H1 (cell line): Measurements from ENCODE around the gene PRICKLE2. TPM values are rescaled to one million over a fixed set of nuclear protein-coding genes. Genes with fewer than 3 reads are reported as not detected.

Experiments
- CTCF ChIA-PET: fragments of 300-600 bp; sonication (Branson Sonifier 250); formaldehyde crosslinking; loops from one replicate; lab custom pipeline; 2021; ENCODE audit not compliant: partially characterized antibody; lab: Charles Lee
- POLR2A ChIA-PET: fragments of 300-600 bp; sonication (Branson Sonifier 250); formaldehyde crosslinking; loops from one replicate; lab custom pipeline; 2021; ENCODE audit warnings: inconsistent platforms; ENCODE audit not compliant: partially characterized antibody; lab: Charles Lee
- DNase-seq, 2 experiments: peaks; one replicate each; pipeline versions ENCODE4 v3.0.0 to v3.0.0-alpha.2; 2010 to 2022; ENCODE audit warnings: low spot score in 2 of 2, low read depth in 1 of 2, mixed read lengths in 1 of 2
- FAIRE-seq: peaks from 2 replicates; lab custom pipeline; 2011; peaks lifted over from hg19 to GRCh38; lab: Jason Lieb, UNC
- H2AFZ ChIP-seq: 2 replicates; pipeline ENCODE4 v1.8.1; 2012; ENCODE audit warnings: low read length, inconsistent platforms
- H2AK5ac ChIP-seq: 2 replicates; pipeline ENCODE4 v1.6.1; 2013; ENCODE audit warnings: low read depth, low read length
- H2BK120ac ChIP-seq: replicated peaks from 2 replicates; pipeline ENCODE3; 2013; ENCODE audit warnings: low read depth, low read length, inconsistent platforms
- H2BK12ac ChIP-seq: 2 replicates; pipeline ENCODE4 v1.6.1; 2013; ENCODE audit warnings: low read depth, low read length
- H2BK15ac ChIP-seq: 2 replicates; pipeline ENCODE4 v1.6.1; 2013; ENCODE audit warnings: low read length
- H2BK20ac ChIP-seq: 2 replicates; pipeline ENCODE4 v1.6.1; 2013; ENCODE audit warnings: low read length
- H2BK5ac ChIP-seq: 2 replicates; pipeline ENCODE4 v1.6.1; 2013; ENCODE audit warnings: low read depth, low read length
- H3K14ac ChIP-seq: 2 replicates; pipeline ENCODE4 v1.6.1; 2013; ENCODE audit warnings: inconsistent platforms; ENCODE audit not compliant: insufficient read length
- H3K18ac ChIP-seq: 2 replicates; pipeline ENCODE4 v1.6.1; 2013; ENCODE audit warnings: low read length; ENCODE audit errors: extremely low read depth
- H3K23ac ChIP-seq: 2 replicates; pipeline ENCODE4 v1.6.1; 2013; ENCODE audit warnings: inconsistent platforms; ENCODE audit not compliant: insufficient read length
- H3K23me2 ChIP-seq: 2 replicates; pipeline ENCODE4 v1.6.1; 2013; ENCODE audit warnings: low read depth, low read length
- H3K27ac ChIP-seq: 2 replicates; pipeline ENCODE4 v1.6.1; 2011; ENCODE audit warnings: low read depth, low read length, inconsistent platforms
- H3K27me3 ChIP-seq, 4 experiments: replicated peaks in 1 of 4; 1 replicate in 1 of 4; 2 replicates in 3 of 4; pipeline versions ENCODE4 v1.6.1 to v1.8.1; 2011 to 2013; ENCODE audit warnings: low read length in 3 of 4, mild to moderate bottlenecking in 3 of 4, inconsistent platforms in 2 of 4, mixed read lengths in 2 of 4, moderate library complexity in 1 of 4; ENCODE audit not compliant: control insufficient read depth in 3 of 4, insufficient read depth in 3 of 4; ENCODE audit errors: extremely low read depth in 1 of 4
- H3K36me3 ChIP-seq, 4 experiments: 2 replicates each; pipeline versions ENCODE4 v1.6.1 to v1.8.1; 2011 to 2013; ENCODE audit warnings: mild to moderate bottlenecking in 4 of 4, low read length in 3 of 4, moderate library complexity in 2 of 4, control low read depth in 1 of 4, inconsistent platforms in 1 of 4; ENCODE audit not compliant: insufficient read depth in 4 of 4, control insufficient read depth in 2 of 4
- H3K4ac ChIP-seq: replicated peaks from 2 replicates; pipeline ENCODE3; 2013; ENCODE audit warnings: low read length, low read depth, mixed read lengths, inconsistent platforms; ENCODE audit not compliant: insufficient read length
- H3K4me1 ChIP-seq, 4 experiments: replicated peaks in 1 of 4; 1 replicate in 1 of 4; 2 replicates in 3 of 4; pipeline versions ENCODE4 v1.6.1 to v1.8.1; 2011 to 2013; ENCODE audit warnings: low read length in 3 of 4, inconsistent platforms in 2 of 4, mixed read lengths in 1 of 4; ENCODE audit not compliant: insufficient read depth in 4 of 4, control insufficient read depth in 3 of 4
- H3K4me2 ChIP-seq, 2 experiments: 2 replicates each; pipeline versions ENCODE4 v1.6.1 to v1.8.1; 2011 to 2013; ENCODE audit warnings: low read depth in 2 of 2, low read length in 2 of 2, control low read depth in 1 of 2, inconsistent platforms in 1 of 2, mild to moderate bottlenecking in 1 of 2; ENCODE audit not compliant: insufficient read depth in 1 of 2
- H3K4me3 ChIP-seq, 4 experiments: fragments of 200-600, 300-600 bp in 1 of 4; sonication (generic), shearing (Covaris generic), sonication (Bioruptor Twin) in 1 of 4; 2 replicates each; pipeline versions ENCODE4 v1.5.1 to v1.8.1; 2011 to 2016; ENCODE audit warnings: low read length in 4 of 4, low read depth in 3 of 4, control low read depth in 2 of 4, inconsistent platforms in 2 of 4, mild to moderate bottlenecking in 2 of 4, mixed read lengths in 1 of 4, moderate library complexity in 1 of 4; ENCODE audit not compliant: insufficient read depth in 2 of 4; ENCODE audit errors: extremely low read depth in 1 of 4
- H3K56ac ChIP-seq: replicated peaks from 2 replicates; pipeline ENCODE3; 2013; ENCODE audit warnings: low read depth, mild to moderate bottlenecking, mixed read lengths, low read length, inconsistent platforms; ENCODE audit not compliant: insufficient read length
- H3K79me1 ChIP-seq: 2 replicates; pipeline ENCODE4 v1.6.1; 2013; ENCODE audit warnings: low read depth, low read length, control low read depth
- H3K79me2 ChIP-seq, 2 experiments: 2 replicates each; pipeline versions ENCODE4 v1.6.1 to v1.8.1; 2012 to 2013; ENCODE audit warnings: low read length in 2 of 2, mild to moderate bottlenecking in 2 of 2, inconsistent platforms in 1 of 2; ENCODE audit not compliant: insufficient read depth in 2 of 2, control insufficient read depth in 1 of 2
- H3K9ac ChIP-seq, 4 experiments: replicated peaks in 1 of 4; 1 replicate in 1 of 4; 2 replicates in 3 of 4; pipeline versions ENCODE4 v1.6.1 to v1.8.1; 2011 to 2013; ENCODE audit warnings: low read depth in 3 of 4, low read length in 3 of 4, control low read depth in 2 of 4, mild to moderate bottlenecking in 2 of 4, moderate library complexity in 2 of 4, inconsistent platforms in 1 of 4; ENCODE audit errors: extremely low read depth in 1 of 4
- H3K9me3 ChIP-seq, 2 experiments: 2 replicates each; pipeline versions ENCODE4 v1.6.1 to v1.8.1; 2012 to 2013; ENCODE audit warnings: mild to moderate bottlenecking in 2 of 2, moderate library complexity in 2 of 2, control low read depth in 1 of 2, inconsistent platforms in 1 of 2, low read depth in 1 of 2, low read length in 1 of 2, mixed read lengths in 1 of 2; ENCODE audit not compliant: insufficient read depth in 2 of 2
- H4K20me1 ChIP-seq, 2 experiments: replicated peaks in 1 of 2; 2 replicates each; pipeline versions ENCODE3 to v1.8.1; 2011 to 2013; ENCODE audit warnings: inconsistent platforms in 2 of 2, low read length in 2 of 2, mild to moderate bottlenecking in 1 of 2; ENCODE audit not compliant: insufficient read depth in 2 of 2, control insufficient read depth in 1 of 2
- H4K5ac ChIP-seq: 2 replicates; pipeline ENCODE4 v1.6.1; 2013; ENCODE audit warnings: low read length, low read depth, mixed read lengths, inconsistent platforms; ENCODE audit not compliant: insufficient read length
- H4K8ac ChIP-seq: 2 replicates; pipeline ENCODE4 v1.8.0; 2013; ENCODE audit warnings: mild to moderate bottlenecking, moderate library complexity, low read length, inconsistent platforms; ENCODE audit not compliant: insufficient read depth; ENCODE audit errors: extremely low read depth
- H4K91ac ChIP-seq: replicated peaks from 2 replicates; pipeline ENCODE3; 2013; ENCODE audit warnings: low read length, mixed read lengths, inconsistent platforms; ENCODE audit not compliant: insufficient read length
- ASH2L ChIP-seq: fragments of 200-600, 300-600 bp; sonication (generic); IDR thresholded peaks from one replicate; pipeline ENCODE4 v1.7.1; 2017; ENCODE audit warnings: low read length
- CBX8 ChIP-seq: fragments of 300-800, 300-1000 bp; sonication (generic); IDR thresholded peaks from 2 replicates; pipeline ENCODE4 v1.7.1; 2016; ENCODE audit warnings: low read depth, low read length, borderline replicate concordance
- CREB1 ChIP-seq: IDR thresholded peaks from 2 replicates; pipeline ENCODE4 v1.6.1; 2012; ENCODE audit warnings: inconsistent platforms
- TEAD4 ChIP-seq: IDR thresholded peaks from 2 replicates; pipeline ENCODE4 v1.6.1; 2012; ENCODE audit warnings: low read depth, low read length, inconsistent platforms, mixed read lengths
- USF2 ChIP-seq: IDR thresholded peaks from 2 replicates; pipeline ENCODE4 v1.6.1; 2011; ENCODE audit warnings: low read length, improper control_type of control experiment
- WGBS, 2 experiments: shearing (Covaris generic) in 1 of 2; methylation state at CpG; one replicate each; pipeline versions ENCODE4 v1.1.6 to v1.1.7; 2013 to 2015; ENCODE audit warnings: low lambda C conversion rate in 2 of 2, mixed read lengths in 2 of 2, inconsistent platforms in 1 of 2, low coverage in 1 of 2, missing lambda C conversion rate in 1 of 2; ENCODE audit not compliant: insufficient replicate concordance in 2 of 2, insufficient coverage in 1 of 2, insufficient read length in 1 of 2; ENCODE audit errors: extremely low coverage in 1 of 2, missing lambda C conversion rate in 1 of 2; 5-methylcytosine and 5-hydroxymethylcytosine counted together
- polyA plus RNA-seq, 7 experiments: library from polyadenylated mRNA; depleted of rRNA in 3 of 7; stranded (reverse) in 5 of 7; unstranded in 2 of 7; fragments of >200 nt in 5 of 7; fragments of 200-250 nt in 2 of 7; gene quantifications; 1 replicate in 5 of 7; 2 replicates in 1 of 7; 4 replicates in 1 of 7; pipeline versions ENCODE4 v1.2.1 to v1.2.3, GENCODE V29; 2011 to 2013; ENCODE audit warnings: missing spikeins in 2 of 7, mixed read lengths in 2 of 7
- total RNA-seq: library from RNA; stranded (reverse); fragmentation: NEBNext Ultra II Directional; extraction: Animal tissue kit (Norgen Biotek cat#: 25700); gene quantifications from 2 replicates; pipeline ENCODE4 v1.2.1, GENCODE V29; 2021

Gene PRICKLE2
- total and polyA plus RNA-seq, 2 of the 8 experiments (the other 6 are each of a cell fraction or from before 2014, with no cell fraction given) = 2.9 to 8.0 TPM

- Histone ChIP-seq H3K56ac (no peak overlapping the region), H3K79me1 (no peaks in the 10 kb centered on the region), H2BK20ac (no peak overlapping the region), H3K23ac (no peak overlapping the region), H3K36me3 (peaks cover 0 to 8% (median 3%) of the 10 kb centered on the region in 4 experiments; a peak in 5 of 8 replicates), H3K14ac (no peak overlapping the region), H2BK12ac (no peak overlapping the region), H3K9ac (no peak overlapping the region), H3K4ac (no peak overlapping the region), H2BK5ac (no peak overlapping the region), H3K9me3 (peaks cover 13 to 14% of the 10 kb centered on the region in 2 experiments), H3K23me2 (no peaks in the 10 kb centered on the region), H2BK15ac (no peak overlapping the region), H4K8ac (no peak overlapping the region), H3K4me3 (no peak overlapping the region), H2AFZ (no peak overlapping the region), H3K79me2 (no peaks in the 10 kb centered on the region), H2BK120ac (no peak overlapping the region), H3K4me2 (no peak overlapping the region), H4K91ac (no peak overlapping the region), H4K20me1 (no peaks in the 10 kb centered on the region), H2AK5ac (no peak overlapping the region), H3K4me1 (peaks cover 0 to 4% (median 2%) of the 10 kb centered on the region in 4 experiments; a peak in 3 of 7 replicates), H3K27ac (no peak overlapping the region; the same call in 1 of the 2 replicates), H3K27me3 (no peaks in the 10 kb centered on the region), H4K5ac (no peak overlapping the region), H3K18ac (no peak overlapping the region)
- CTCF ChIA-PET = interaction anchor here (0.7 to 1.7 kb wide), 4 partner anchors 8 to 207 kb away, joined by 3 to 4 read pairs (median 4); no protein-coding TSS in a partner anchor
- POLR2A ChIA-PET = no interaction called here
- WGBS, 2 experiments = 90% methylated on average over 1 of the region's 1 CpG; no CpG with 5 or more reads in 1 of the 2 experiments
- no peak for TF ChIP-seq USF2
- no peak for TF ChIP-seq ASH2L
- no peak for TF ChIP-seq CBX8
- TF ChIP-seq TEAD4 = no peak
- TF ChIP-seq CREB1 = no peak
- FAIRE-seq = no peak
- DNase-seq = no peak
Measured at GRCh38 chr3:64195789-64196188, 29.5 kb downstream of the PRICKLE2 start.
